ENCODE measurements around the gene PARD3B.

PARD3B gene

GRCh38 chr2:204853905-204854304 is 308.6 kb downstream of the PARD3B start:
- TF ChIP-seq CTCF (IDR thresholded peaks at IDR 0.05; ENCODE audit: insufficient read depth, low read length, poor library complexity, severe bottlenecking) = no peak
- DNase-seq (ENCODE audit: extremely low read depth, insufficient read length) = no peak
- Histone ChIP-seq H3K36me3 (ENCODE audit: control insufficient read depth, insufficient read depth, low read length) (no peaks in the 10 kb centered on the region), H3K4me3 (replicated peaks; ENCODE audit: low read depth, low read length) (no peak overlapping the region), H3K27me3 (replicated peaks; ENCODE audit: control insufficient read depth, insufficient read depth, low read length) (no peaks in the 10 kb centered on the region)

GRCh38 chr2:204860274-204860673 is 315.0 kb downstream of the PARD3B start:
- DNase-seq (ENCODE audit: extremely low read depth, insufficient read length) = no peak
- TF ChIP-seq CTCF (IDR thresholded peaks at IDR 0.05; ENCODE audit: insufficient read depth, low read length, poor library complexity, severe bottlenecking) = no peak
- no peak overlapping the region for H3K4me3 ChIP-seq (replicated peaks; ENCODE audit: low read depth, low read length)
- no peaks in the 10 kb centered on the region for H3K36me3 ChIP-seq (ENCODE audit: control insufficient read depth, insufficient read depth, low read length)
- H3K27me3 ChIP-seq (replicated peaks; ENCODE audit: control insufficient read depth, insufficient read depth, low read length) = no peaks in the 10 kb centered on the region

GRCh38 chr2:204862809-204863208 is 317.5 kb downstream of the PARD3B start:
- TF ChIP-seq CTCF (IDR thresholded peaks at IDR 0.05; ENCODE audit: insufficient read depth, low read length, poor library complexity, severe bottlenecking) = no peak
- H3K36me3 ChIP-seq (ENCODE audit: control insufficient read depth, insufficient read depth, low read length) = no peaks in the 10 kb centered on the region

GRCh38 chr2:204863336-204863735 is 318.1 kb downstream of the PARD3B start:
- no peak overlapping the region for H3K4me3 ChIP-seq (replicated peaks; ENCODE audit: low read depth, low read length)
- TF ChIP-seq CTCF (IDR thresholded peaks at IDR 0.05; ENCODE audit: insufficient read depth, low read length, poor library complexity, severe bottlenecking) = no peak
- H3K27me3 ChIP-seq (replicated peaks; ENCODE audit: control insufficient read depth, insufficient read depth, low read length) = no peaks in the 10 kb centered on the region
- no peak for DNase-seq (ENCODE audit: extremely low read depth, insufficient read length)
- no peaks in the 10 kb centered on the region for H3K36me3 ChIP-seq (ENCODE audit: control insufficient read depth, insufficient read depth, low read length)

More at GRCh38 chr2:204862809-204863208, 317.5 kb downstream of the PARD3B start:
- Histone ChIP-seq H3K27me3 (replicated peaks; ENCODE audit: control insufficient read depth, insufficient read depth, low read length) (no peaks in the 10 kb centered on the region), H3K4me3 (replicated peaks; ENCODE audit: low read depth, low read length) (no peak overlapping the region)
- no peak for DNase-seq (ENCODE audit: extremely low read depth, insufficient read length)

- Histone ChIP-seq H3K27me3 (replicated peaks; ENCODE audit: control insufficient read depth, insufficient read depth, low read length) (no peaks in the 10 kb centered on the region), H3K4me3 (replicated peaks; ENCODE audit: low read depth, low read length) (no peak overlapping the region), H3K36me3 (ENCODE audit: control insufficient read depth, insufficient read depth, low read length) (no peaks in the 10 kb centered on the region)
- no peak for DNase-seq (ENCODE audit: extremely low read depth, insufficient read length)
- TF ChIP-seq CTCF (IDR thresholded peaks at IDR 0.05; ENCODE audit: insufficient read depth, low read length, poor library complexity, severe bottlenecking) = no peak
Measured at GRCh38 chr2:204869132-204869823, 324.0 kb downstream of the PARD3B start.

GRCh38 chr2:204870053-204870452 is 324.8 kb downstream of the PARD3B start:
- TF ChIP-seq CTCF (IDR thresholded peaks at IDR 0.05; ENCODE audit: insufficient read depth, low read length, poor library complexity, severe bottlenecking) = no peak
- H3K4me3 ChIP-seq (replicated peaks; ENCODE audit: low read depth, low read length) = no peak overlapping the region
- H3K36me3 ChIP-seq (ENCODE audit: control insufficient read depth, insufficient read depth, low read length) = no peaks in the 10 kb centered on the region
- no peaks in the 10 kb centered on the region for H3K27me3 ChIP-seq (replicated peaks; ENCODE audit: control insufficient read depth, insufficient read depth, low read length)
- no peak for DNase-seq (ENCODE audit: extremely low read depth, insufficient read length)
